Measurements from ENCODE around the gene REN. TPM values are rescaled to one million over a fixed set of nuclear protein-coding genes. Genes with fewer than 3 reads are reported as not detected.

The REN gene
- total and polyA plus RNA-seq, 2 of the 13 experiments (the other 11 are each of a cell fraction or from before 2014, with no cell fraction given): not detected

- TF ChIP-seq, protein P1, sequence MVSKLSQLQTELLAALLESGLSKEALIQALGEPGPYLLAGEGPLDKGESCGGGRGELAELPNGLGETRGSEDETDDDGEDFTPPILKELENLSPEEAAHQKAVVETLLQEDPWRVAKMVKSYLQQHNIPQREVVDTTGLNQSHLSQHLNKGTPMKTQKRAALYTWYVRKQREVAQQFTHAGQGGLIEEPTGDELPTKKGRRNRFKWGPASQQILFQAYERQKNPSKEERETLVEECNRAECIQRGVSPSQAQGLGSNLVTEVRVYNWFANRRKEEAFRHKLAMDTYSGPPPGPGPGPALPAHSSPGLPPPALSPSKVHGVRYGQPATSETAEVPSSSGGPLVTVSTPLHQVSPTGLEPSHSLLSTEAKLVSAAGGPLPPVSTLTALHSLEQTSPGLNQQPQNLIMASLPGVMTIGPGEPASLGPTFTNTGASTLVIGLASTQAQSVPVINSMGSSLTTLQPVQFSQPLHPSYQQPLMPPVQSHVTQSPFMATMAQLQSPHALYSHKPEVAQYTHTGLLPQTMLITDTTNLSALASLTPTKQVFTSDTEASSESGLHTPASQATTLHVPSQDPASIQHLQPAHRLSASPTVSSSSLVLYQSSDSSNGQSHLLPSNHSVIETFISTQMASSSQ (IDR thresholded peaks at IDR 0.05; ENCODE audit: low read depth): peak; percentile 99
- TF ChIP-seq, protein P1 (CRISPR knock-in tag; IDR thresholded peaks at IDR 0.05; ENCODE audit: borderline replicate concordance): peak; percentile 100
- TF ChIP-seq SMYD3 (CRISPR knock-in tag; IDR thresholded peaks at IDR 0.05): peak; percentile 56; the same call in 1 of the 2 replicates
- peak; percentile 54 for TF ChIP-seq HDAC1 (CRISPR knock-in tag; IDR thresholded peaks at IDR 0.05)
- no peak for TF ChIP-seq PHF5A (CRISPR knock-in tag; IDR thresholded peaks at IDR 0.05; ENCODE audit: low read depth, unreplicated experiment)
- TF ChIP-seq, protein P2, sequence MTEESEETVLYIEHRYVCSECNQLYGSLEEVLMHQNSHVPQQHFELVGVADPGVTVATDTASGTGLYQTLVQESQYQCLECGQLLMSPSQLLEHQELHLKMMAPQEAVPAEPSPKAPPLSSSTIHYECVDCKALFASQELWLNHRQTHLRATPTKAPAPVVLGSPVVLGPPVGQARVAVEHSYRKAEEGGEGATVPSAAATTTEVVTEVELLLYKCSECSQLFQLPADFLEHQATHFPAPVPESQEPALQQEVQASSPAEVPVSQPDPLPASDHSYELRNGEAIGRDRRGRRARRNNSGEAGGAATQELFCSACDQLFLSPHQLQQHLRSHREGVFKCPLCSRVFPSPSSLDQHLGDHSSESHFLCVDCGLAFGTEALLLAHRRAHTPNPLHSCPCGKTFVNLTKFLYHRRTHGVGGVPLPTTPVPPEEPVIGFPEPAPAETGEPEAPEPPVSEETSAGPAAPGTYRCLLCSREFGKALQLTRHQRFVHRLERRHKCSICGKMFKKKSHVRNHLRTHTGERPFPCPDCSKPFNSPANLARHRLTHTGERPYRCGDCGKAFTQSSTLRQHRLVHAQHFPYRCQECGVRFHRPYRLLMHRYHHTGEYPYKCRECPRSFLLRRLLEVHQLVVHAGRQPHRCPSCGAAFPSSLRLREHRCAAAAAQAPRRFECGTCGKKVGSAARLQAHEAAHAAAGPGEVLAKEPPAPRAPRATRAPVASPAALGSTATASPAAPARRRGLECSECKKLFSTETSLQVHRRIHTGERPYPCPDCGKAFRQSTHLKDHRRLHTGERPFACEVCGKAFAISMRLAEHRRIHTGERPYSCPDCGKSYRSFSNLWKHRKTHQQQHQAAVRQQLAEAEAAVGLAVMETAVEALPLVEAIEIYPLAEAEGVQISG (CRISPR knock-in tag; IDR thresholded peaks at IDR 0.05): peak; percentile 78
- TF ChIP-seq, protein P3, sequence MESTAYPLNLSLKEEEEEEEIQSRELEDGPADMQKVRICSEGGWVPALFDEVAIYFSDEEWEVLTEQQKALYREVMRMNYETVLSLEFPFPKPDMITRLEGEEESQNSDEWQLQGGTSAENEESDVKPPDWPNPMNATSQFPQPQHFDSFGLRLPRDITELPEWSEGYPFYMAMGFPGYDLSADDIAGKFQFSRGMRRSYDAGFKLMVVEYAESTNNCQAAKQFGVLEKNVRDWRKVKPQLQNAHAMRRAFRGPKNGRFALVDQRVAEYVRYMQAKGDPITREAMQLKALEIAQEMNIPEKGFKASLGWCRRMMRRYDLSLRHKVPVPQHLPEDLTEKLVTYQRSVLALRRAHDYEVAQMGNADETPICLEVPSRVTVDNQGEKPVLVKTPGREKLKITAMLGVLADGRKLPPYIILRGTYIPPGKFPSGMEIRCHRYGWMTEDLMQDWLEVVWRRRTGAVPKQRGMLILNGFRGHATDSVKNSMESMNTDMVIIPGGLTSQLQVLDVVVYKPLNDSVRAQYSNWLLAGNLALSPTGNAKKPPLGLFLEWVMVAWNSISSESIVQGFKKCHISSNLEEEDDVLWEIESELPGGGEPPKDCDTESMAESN (CRISPR knock-in tag; conservative IDR thresholded peaks at IDR 0.05): peak; percentile 69
- TF ChIP-seq, protein P4, sequence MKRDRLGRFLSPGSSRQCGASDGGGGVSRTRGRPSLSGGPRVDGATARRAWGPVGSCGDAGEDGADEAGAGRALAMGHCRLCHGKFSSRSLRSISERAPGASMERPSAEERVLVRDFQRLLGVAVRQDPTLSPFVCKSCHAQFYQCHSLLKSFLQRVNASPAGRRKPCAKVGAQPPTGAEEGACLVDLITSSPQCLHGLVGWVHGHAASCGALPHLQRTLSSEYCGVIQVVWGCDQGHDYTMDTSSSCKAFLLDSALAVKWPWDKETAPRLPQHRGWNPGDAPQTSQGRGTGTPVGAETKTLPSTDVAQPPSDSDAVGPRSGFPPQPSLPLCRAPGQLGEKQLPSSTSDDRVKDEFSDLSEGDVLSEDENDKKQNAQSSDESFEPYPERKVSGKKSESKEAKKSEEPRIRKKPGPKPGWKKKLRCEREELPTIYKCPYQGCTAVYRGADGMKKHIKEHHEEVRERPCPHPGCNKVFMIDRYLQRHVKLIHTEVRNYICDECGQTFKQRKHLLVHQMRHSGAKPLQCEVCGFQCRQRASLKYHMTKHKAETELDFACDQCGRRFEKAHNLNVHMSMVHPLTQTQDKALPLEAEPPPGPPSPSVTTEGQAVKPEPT (CRISPR knock-in tag; IDR thresholded peaks at IDR 0.05; ENCODE audit: low read depth): peak; percentile 94
- TF ChIP-seq AGO2 (optimal IDR thresholded peaks at IDR 0.05; ENCODE audit: low read depth, low read length): no peak
- TF ChIP-seq, protein P5, sequence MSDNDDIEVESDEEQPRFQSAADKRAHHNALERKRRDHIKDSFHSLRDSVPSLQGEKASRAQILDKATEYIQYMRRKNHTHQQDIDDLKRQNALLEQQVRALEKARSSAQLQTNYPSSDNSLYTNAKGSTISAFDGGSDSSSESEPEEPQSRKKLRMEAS (IDR thresholded peaks at IDR 0.05): peak; percentile 96
- peak; percentile 85 for TF ChIP-seq HDAC2 (CRISPR knock-in tag; IDR thresholded peaks at IDR 0.05)
- peak; percentile 70; the same call in 1 of the 2 replicates for TF ChIP-seq NCOA2 (CRISPR knock-in tag; IDR thresholded peaks at IDR 0.05)
- no peak; the same call in 1 of the 2 replicates for TF ChIP-seq ZNF484 (CRISPR knock-in tag; IDR thresholded peaks at IDR 0.05; ENCODE audit: borderline replicate concordance, low read depth)
- TF ChIP-seq ZNF253 (CRISPR knock-in tag; IDR thresholded peaks at IDR 0.05; ENCODE audit: borderline replicate concordance): no peak
Observed at GRCh38 chr1:204213668-204214662, 47.8 kb upstream of the REN start, which contains the start of gene GOLT1A (continued).

Data from HepG2 (cell line).